ENCODE measurements around the gene ELMO2. TPM values are rescaled to one million over a fixed set of nuclear protein-coding genes. Genes with fewer than 3 reads are reported as not detected.

The ELMO2 gene
- total RNA-seq, 1 donor from 2014 or later: 77.5 TPM

GRCh38 chr20:46435146-46435545 lies 28.7 kb upstream of the ELMO2 start:
- intact Hi-C loops (cut with DNase I): no loop called here
- Histone ChIP-seq H3K9me3 (no peaks in the 10 kb centered on the region), H3K4me1 (no peaks in the 10 kb centered on the region), H3K27ac (no peak overlapping the region), H3K27me3 (no peaks in the 10 kb centered on the region), H3K4me3 (no peak overlapping the region), H3K36me3 (no peaks in the 10 kb centered on the region)
- TF ChIP-seq, protein P1, sequence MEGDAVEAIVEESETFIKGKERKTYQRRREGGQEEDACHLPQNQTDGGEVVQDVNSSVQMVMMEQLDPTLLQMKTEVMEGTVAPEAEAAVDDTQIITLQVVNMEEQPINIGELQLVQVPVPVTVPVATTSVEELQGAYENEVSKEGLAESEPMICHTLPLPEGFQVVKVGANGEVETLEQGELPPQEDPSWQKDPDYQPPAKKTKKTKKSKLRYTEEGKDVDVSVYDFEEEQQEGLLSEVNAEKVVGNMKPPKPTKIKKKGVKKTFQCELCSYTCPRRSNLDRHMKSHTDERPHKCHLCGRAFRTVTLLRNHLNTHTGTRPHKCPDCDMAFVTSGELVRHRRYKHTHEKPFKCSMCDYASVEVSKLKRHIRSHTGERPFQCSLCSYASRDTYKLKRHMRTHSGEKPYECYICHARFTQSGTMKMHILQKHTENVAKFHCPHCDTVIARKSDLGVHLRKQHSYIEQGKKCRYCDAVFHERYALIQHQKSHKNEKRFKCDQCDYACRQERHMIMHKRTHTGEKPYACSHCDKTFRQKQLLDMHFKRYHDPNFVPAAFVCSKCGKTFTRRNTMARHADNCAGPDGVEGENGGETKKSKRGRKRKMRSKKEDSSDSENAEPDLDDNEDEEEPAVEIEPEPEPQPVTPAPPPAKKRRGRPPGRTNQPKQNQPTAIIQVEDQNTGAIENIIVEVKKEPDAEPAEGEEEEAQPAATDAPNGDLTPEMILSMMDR (IDR thresholded peaks at IDR 0.05): no peak
- DNase-seq (ENCODE audit: low spot score in 2 of 2): no peak

DNA sequence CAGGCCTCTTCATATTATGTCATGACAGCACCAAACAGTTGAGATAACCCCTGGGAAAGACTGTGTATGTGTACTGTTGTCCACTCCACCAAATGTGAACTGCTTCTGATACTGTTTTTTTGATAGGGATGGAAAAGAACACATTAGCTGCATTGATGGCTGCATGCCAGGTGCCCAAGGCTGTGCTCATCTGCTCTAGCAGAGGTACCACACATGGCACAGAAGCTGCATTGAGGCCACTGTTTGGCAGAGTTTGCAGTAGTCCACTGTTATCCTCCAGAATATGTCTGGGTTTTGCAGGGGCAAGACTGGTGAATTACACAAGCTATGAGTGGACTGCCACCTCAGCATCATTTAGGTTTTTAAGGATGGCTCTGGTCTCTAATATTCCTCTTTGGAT lies 28.2 kb upstream of the ELMO2 start:
- Histone ChIP-seq H3K36me3 (no peaks in the 10 kb centered on the region), H3K27ac (no peak overlapping the region), H3K4me1 (no peaks in the 10 kb centered on the region), H3K27me3 (no peaks in the 10 kb centered on the region), H3K9me3 (no peaks in the 10 kb centered on the region), H3K4me3 (no peak overlapping the region)
- no peak for DNase-seq (ENCODE audit: low spot score in 2 of 2)
- TF ChIP-seq, protein P1 (IDR thresholded peaks at IDR 0.05): no peak
- intact Hi-C loops (cut with DNase I): no loop called here

DNA sequence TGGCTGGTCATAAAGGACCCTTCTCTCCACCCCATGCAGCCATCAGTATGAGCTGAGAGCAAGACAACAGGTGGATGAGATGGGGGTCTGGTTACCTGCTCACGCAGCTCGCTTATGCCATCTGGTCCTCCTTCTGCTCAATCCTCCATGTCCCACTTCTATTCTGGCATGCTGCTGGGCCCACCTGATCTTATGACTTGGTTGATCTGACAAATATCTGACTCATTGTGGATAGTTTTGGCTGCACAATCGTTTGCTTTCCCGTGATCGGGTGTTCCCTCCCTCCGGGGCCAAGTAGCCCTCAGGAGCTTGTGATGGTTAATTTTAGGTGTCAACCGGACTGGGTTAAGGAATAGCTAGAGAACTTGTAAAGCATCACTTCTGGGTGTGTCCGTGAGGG lies 26.6 kb upstream of the ELMO2 start:
- H3K27ac ChIP-seq: no peak overlapping the region
- TF ChIP-seq, protein P1 (IDR thresholded peaks at IDR 0.05): no peak
- intact Hi-C loops (cut with DNase I): no loop called here
- H3K36me3 ChIP-seq: no peaks in the 10 kb centered on the region
- DNase-seq (ENCODE audit: low spot score in 2 of 2): no peak
- H3K27me3 ChIP-seq: no peaks in the 10 kb centered on the region
- no peaks in the 10 kb centered on the region for H3K4me1 ChIP-seq
- H3K4me3 ChIP-seq: no peak overlapping the region
- no peaks in the 10 kb centered on the region for H3K9me3 ChIP-seq

DNA sequence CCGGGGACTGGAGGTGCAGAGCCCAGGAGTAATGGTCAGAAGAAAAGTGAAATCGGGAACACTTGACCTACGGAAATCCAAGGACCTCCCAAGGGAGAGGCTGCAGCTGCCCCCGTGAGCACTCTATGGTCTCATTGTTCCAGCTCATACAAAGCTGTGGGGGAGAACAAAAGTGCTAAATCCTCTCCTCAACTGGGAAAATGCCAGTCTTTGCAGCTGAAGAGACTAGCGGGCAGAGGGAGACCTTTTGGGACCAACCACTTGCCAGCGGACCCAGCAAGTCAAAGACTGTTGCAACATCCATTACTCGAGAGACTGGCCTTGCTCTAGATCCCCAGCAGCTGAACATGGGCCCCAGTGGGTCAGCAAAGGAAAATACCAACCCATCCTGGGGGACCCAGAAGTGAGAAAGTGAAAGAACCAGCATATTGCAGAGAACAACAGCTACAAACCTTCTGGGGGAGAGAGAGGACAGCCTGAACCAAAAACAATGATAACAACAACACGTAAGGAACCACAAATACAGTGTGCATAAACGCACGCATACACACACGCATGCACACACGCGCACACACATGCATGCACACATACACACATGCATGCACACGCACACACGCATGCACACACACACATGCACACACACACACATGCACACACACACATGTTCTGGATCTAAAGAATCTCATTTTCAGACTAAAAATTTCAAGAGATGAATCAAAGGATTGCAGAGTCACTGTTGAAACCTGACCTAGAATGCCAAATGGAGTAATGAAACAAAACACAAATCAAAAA lies 24.7 kb upstream of the ELMO2 start:
- H3K9me3 ChIP-seq: no peaks in the 10 kb centered on the region
- no peaks in the 10 kb centered on the region for H3K27me3 ChIP-seq
- no peak for DNase-seq (ENCODE audit: low spot score in 2 of 2)
- no peaks in the 10 kb centered on the region for H3K4me1 ChIP-seq
- TF ChIP-seq, protein P1 (IDR thresholded peaks at IDR 0.05): no peak
- intact Hi-C loops (cut with DNase I): no loop called here
- H3K27ac ChIP-seq: no peak overlapping the region
- no peak overlapping the region for H3K4me3 ChIP-seq
- no peaks in the 10 kb centered on the region for H3K36me3 ChIP-seq

GRCh38 chr20:46427384-46427783 lies 21.0 kb upstream of the ELMO2 start:
- no peak for DNase-seq (ENCODE audit: low spot score in 2 of 2)
- no peaks in the 10 kb centered on the region for H3K9me3 ChIP-seq
- no peaks in the 10 kb centered on the region for H3K4me1 ChIP-seq
- no peak overlapping the region for H3K27ac ChIP-seq
- no peaks in the 10 kb centered on the region for H3K27me3 ChIP-seq
- no peaks in the 10 kb centered on the region for H3K36me3 ChIP-seq
- TF ChIP-seq, protein P1 (IDR thresholded peaks at IDR 0.05): no peak
- no peak overlapping the region for H3K4me3 ChIP-seq
- intact Hi-C loops (cut with DNase I): no loop called here
